IMR-90 (cell line): Measurements from ENCODE around the gene FAM83F.

Experiments
- BHLHE40 ChIP-seq: fragments of 150-350 bp; IDR thresholded peaks from 2 replicates; pipeline ENCODE4 v1.6.1; 2016; ENCODE audit warnings: mild to moderate bottlenecking, low read depth, low read length
- CEBPB ChIP-seq: IDR thresholded peaks from 2 replicates; pipeline ENCODE4 v1.6.1; 2012; ENCODE audit warnings: low read depth, low read length, improper control_type of control experiment
- CHD1 ChIP-seq: IDR thresholded peaks from 2 replicates; pipeline ENCODE4 v1.6.1; 2012; ENCODE audit warnings: low read depth, low read length, improper control_type of control experiment
- CTCF ChIP-seq: conservative IDR thresholded peaks from 2 replicates; pipeline ENCODE4 v1.5.1; 2012; ENCODE audit warnings: mild to moderate bottlenecking, low read depth, low read length, improper control_type of control experiment
- FOS ChIP-seq: fragments of 150-350 bp; IDR thresholded peaks from 2 replicates; pipeline ENCODE4 v1.6.1; 2016; ENCODE audit warnings: low read depth, low read length
- MAFK ChIP-seq: IDR thresholded peaks from 2 replicates; pipeline ENCODE4 v1.6.1; 2012; ENCODE audit warnings: low read depth, low read length, improper control_type of control experiment
- MXI1 ChIP-seq: IDR thresholded peaks from 2 replicates; pipeline ENCODE4 v1.6.1; 2012; ENCODE audit warnings: low read depth, mild to moderate bottlenecking, low read length, moderate library complexity, borderline replicate concordance
- NFE2L2 ChIP-seq: fragments of 150-350 bp; IDR thresholded peaks from 2 replicates; pipeline ENCODE4 v1.6.1; 2016; ENCODE audit warnings: low read depth, mild to moderate bottlenecking, low read length
- POLR2A ChIP-seq: IDR thresholded peaks from 2 replicates; pipeline ENCODE4 v1.6.1; 2012; ENCODE audit warnings: mild to moderate bottlenecking, low read depth, low read length
- RAD21 ChIP-seq: IDR thresholded peaks from 2 replicates; pipeline ENCODE4 v1.6.1; 2012; ENCODE audit warnings: low read length, improper control_type of control experiment
- RFX5 ChIP-seq: IDR thresholded peaks from 2 replicates; pipeline ENCODE4 v1.8.0; 2012; ENCODE audit warnings: low read depth, mild to moderate bottlenecking, low read length, moderate library complexity
- SMC3 ChIP-seq: fragments of 150-350 bp; IDR thresholded peaks from 2 replicates; pipeline ENCODE4 v1.6.1; 2016; ENCODE audit warnings: low read depth, mild to moderate bottlenecking, antibody characterized with exemption, low read length, moderate library complexity
- USF2 ChIP-seq: fragments of 150-350 bp; IDR thresholded peaks from 2 replicates; pipeline ENCODE4 v1.6.1; 2017; ENCODE audit warnings: mild to moderate bottlenecking, antibody characterized with exemption, low read length, low read depth

GRCh38 chr22:40008726-40009291 is 14.1 kb downstream of the FAM83F start:
- TF ChIP-seq CTCF (no peak), POLR2A (no peak), MAFK (no peak), USF2 (no peak), FOS (no peak), NFE2L2 (no peak), RFX5 (no peak), CEBPB (no peak), BHLHE40 (no peak), CHD1 (no peak), RAD21 (no peak), MXI1 (no peak), SMC3 (no peak)
